Testis (tissue), 2 donors: ENCODE measurements around the gene STON2.

Experiments used
- POLR2A ChIP-seq: fragments of 450-650 bp; IDR thresholded peaks from one replicate; pipeline ENCODE4 v1.6.1; 2017; ENCODE audit warnings: antibody characterized with exemption, mild to moderate bottlenecking, moderate library complexity
- TF ChIP-seq, protein P1 (sequence below), 3 experiments: fragments of 450-650 bp in 2 of 3; fragments of 200-600 bp in 1 of 3; sonication (generic) in 1 of 3; IDR thresholded peaks; one replicate each; pipeline ENCODE4 v1.5.1; 2016 to 2019; ENCODE audit warnings: antibody characterized with exemption in 3 of 3, mild to moderate bottlenecking in 2 of 3, moderate library complexity in 1 of 3

GRCh38 chr14:81341370-81341769 lies 58.8 kb downstream of the STON2 start:
- TF ChIP-seq, protein P1, sequence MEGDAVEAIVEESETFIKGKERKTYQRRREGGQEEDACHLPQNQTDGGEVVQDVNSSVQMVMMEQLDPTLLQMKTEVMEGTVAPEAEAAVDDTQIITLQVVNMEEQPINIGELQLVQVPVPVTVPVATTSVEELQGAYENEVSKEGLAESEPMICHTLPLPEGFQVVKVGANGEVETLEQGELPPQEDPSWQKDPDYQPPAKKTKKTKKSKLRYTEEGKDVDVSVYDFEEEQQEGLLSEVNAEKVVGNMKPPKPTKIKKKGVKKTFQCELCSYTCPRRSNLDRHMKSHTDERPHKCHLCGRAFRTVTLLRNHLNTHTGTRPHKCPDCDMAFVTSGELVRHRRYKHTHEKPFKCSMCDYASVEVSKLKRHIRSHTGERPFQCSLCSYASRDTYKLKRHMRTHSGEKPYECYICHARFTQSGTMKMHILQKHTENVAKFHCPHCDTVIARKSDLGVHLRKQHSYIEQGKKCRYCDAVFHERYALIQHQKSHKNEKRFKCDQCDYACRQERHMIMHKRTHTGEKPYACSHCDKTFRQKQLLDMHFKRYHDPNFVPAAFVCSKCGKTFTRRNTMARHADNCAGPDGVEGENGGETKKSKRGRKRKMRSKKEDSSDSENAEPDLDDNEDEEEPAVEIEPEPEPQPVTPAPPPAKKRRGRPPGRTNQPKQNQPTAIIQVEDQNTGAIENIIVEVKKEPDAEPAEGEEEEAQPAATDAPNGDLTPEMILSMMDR (IDR thresholded peaks at IDR 0.05) = no peak
- TF ChIP-seq POLR2A = no peak
